BJ (cell line): ENCODE results near the gene DNM2. TPM values are rescaled to one million over a fixed set of nuclear protein-coding genes. Genes with fewer than 3 reads are reported as not detected.

Source experiments
- CTCF ChIA-PET: fragments of 350-600 bp; formaldehyde crosslinking; extraction: SDS; loops from one replicate; lab custom pipeline; 2021; ENCODE audit warnings: antibody characterized with exemption, inconsistent platforms; lab: Yijun Ruan, JAX
- POLR2A ChIA-PET: fragments of 300-600 bp; sonication (Branson Sonifier 250); formaldehyde crosslinking; extraction: SDS; loops from one replicate; lab custom pipeline; 2021; ENCODE audit warnings: antibody characterized with exemption; lab: Charles Lee
- DNase-seq: peaks from one replicate; pipeline ENCODE4 v3.0.0-alpha.2; 2011; ENCODE audit warnings: low read depth
- H3K27me3 ChIP-seq: 2 replicates; pipeline ENCODE4 v1.6.0; 2011; ENCODE audit warnings: low read length; ENCODE audit not compliant: control insufficient read depth, insufficient read depth
- H3K36me3 ChIP-seq: 2 replicates; pipeline ENCODE4 v1.5.1; 2011; ENCODE audit warnings: low read length; ENCODE audit not compliant: control insufficient read depth, insufficient read depth
- H3K4me3 ChIP-seq: 2 replicates; pipeline ENCODE4 v1.5.1; 2011; ENCODE audit warnings: low read depth, mild to moderate bottlenecking, control low read depth, low read length
- polyA plus RNA-seq: library from polyadenylated mRNA; depleted of rRNA; stranded (reverse); fragments of >200 nt; gene quantifications from 2 replicates; pipeline ENCODE4 v1.2.3, GENCODE V29; 2011
- TF ChIP-seq, protein P1 (sequence below): IDR thresholded peaks from 2 replicates; pipeline ENCODE4 v1.5.1; 2011; ENCODE audit warnings: low read depth, mild to moderate bottlenecking, control low read depth, inconsistent platforms, low read length, moderate library complexity; ENCODE audit not compliant: insufficient read depth

The DNM2 gene
- polyA plus RNA-seq, 1 experiment = 64.2 TPM

DNA sequence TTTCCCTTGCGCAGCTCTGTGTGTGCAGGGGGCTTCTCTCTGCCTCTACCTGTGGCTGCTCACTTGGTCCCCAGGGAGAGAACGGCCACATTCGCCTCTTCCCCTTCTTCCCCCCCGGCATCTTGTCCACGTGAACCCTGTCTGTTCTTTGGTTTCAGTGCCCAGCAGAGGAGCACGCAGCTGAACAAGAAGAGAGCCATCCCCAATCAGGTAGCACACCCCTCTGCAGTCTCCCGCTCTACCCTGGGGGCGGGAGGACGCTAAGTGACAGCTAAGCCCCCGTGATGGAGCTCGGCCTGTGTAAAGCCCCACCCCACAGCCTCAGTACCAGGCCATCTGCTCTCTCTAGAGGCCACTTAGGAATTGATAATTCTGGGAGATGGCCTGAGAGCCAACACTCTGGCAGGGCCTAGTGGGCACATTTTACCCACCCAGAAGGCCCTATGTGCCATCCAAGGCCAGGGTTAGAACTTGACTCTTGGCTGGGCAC is 87.9 kb downstream of the DNM2 start:
- Histone ChIP-seq H3K36me3 (peaks cover 25% of the 10 kb centered on the region), H3K27me3 (no peaks in the 10 kb centered on the region), H3K4me3 (no peak overlapping the region)
- TF ChIP-seq, protein P1, sequence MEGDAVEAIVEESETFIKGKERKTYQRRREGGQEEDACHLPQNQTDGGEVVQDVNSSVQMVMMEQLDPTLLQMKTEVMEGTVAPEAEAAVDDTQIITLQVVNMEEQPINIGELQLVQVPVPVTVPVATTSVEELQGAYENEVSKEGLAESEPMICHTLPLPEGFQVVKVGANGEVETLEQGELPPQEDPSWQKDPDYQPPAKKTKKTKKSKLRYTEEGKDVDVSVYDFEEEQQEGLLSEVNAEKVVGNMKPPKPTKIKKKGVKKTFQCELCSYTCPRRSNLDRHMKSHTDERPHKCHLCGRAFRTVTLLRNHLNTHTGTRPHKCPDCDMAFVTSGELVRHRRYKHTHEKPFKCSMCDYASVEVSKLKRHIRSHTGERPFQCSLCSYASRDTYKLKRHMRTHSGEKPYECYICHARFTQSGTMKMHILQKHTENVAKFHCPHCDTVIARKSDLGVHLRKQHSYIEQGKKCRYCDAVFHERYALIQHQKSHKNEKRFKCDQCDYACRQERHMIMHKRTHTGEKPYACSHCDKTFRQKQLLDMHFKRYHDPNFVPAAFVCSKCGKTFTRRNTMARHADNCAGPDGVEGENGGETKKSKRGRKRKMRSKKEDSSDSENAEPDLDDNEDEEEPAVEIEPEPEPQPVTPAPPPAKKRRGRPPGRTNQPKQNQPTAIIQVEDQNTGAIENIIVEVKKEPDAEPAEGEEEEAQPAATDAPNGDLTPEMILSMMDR = no peak
- ChIA-PET CTCF (no interaction called here), POLR2A (interaction anchor here (0.6 kb wide), 1 partner anchor 87 kb away, joined by 4 read pairs; no protein-coding TSS in a partner anchor)
- DNase-seq = no peak

DNA sequence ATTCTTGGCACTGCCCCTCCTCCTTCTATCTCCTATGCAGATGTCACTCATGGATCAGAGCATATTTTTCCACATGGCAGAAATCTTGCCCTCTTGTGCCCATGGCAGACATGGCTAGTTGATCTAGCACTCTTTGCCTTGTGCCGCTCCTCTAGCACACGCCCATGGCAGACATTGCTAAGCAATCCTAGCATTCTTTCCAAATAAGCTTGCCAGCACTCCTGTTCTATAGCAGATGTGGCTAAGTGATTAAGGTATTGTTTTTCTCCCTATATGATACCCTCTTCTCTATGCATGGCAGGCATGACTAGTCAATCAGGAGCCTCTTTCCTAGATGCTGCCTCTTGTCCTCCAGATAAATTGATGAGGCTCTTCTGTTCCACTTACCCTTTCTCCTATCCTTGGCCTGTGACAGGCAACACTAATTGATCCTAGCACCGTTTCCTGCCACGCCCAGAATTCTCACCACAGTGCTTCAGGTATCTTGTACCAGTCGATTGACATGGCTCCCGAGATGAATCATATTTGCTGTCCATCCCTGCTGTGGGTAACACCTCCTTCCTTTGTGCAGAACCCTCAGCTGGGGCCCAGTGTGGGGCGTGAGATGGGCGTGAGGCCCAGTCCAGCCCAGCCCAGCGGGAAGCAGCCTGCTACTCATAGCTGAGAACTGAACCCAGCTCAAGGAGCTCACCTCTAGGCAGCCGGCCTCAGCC is 91.2 kb downstream of the DNM2 start:
- Histone ChIP-seq H3K4me3 (no peak overlapping the region), H3K27me3 (no peaks in the 10 kb centered on the region), H3K36me3 (peaks cover 18% of the 10 kb centered on the region)
- TF ChIP-seq, protein P1 = no peak
- no peak for DNase-seq
- ChIA-PET CTCF (interaction anchor here (0.7 kb wide), 1 partner anchor 56 kb away, joined by 3 read pairs; no protein-coding TSS in a partner anchor), POLR2A (no interaction called here)

DNA sequence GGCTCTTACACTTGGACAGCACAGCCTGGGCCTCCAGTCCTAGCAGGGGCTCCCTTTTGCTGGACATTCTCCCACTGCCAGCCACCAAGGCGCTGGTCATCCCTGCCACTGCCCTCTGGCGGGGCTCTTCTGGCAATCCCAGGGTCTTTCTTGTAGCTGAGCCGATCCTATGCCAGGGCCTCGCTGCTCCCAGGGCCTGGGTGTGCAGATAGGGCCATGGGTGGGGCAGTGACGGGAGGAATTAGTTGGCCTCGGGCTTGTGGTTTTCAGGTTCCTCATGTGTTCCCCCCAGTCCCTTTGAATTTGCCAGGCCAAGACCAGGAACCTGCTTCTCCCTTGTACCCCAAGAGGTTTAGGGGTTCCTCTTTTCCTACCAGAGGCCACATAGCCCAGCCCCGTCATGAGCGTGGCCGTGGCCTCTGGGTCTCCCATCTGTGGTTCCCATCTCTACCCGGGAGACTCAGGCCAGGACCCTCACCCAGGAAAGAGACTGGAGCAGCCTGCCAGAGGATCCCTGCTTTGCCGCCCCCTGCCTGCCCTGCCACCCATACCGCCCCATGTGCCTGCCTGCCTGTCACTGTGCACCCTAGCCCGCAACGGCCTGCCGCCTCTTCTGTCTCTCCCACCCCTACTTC is 91.9 kb downstream of the DNM2 start:
- peaks cover 19% of the 10 kb centered on the region for H3K36me3 ChIP-seq
- no peak overlapping the region for H3K4me3 ChIP-seq
- ChIA-PET CTCF (interaction anchor here (0.7 kb wide), 1 partner anchor 57 kb away, joined by 3 read pairs; no protein-coding TSS in a partner anchor), POLR2A (interaction anchor here (0.9 kb wide), 1 partner anchor 26 kb away, joined by 3 read pairs; the partner anchor contains the start of gene TMED1)
- no peak for DNase-seq
- H3K27me3 ChIP-seq = no peaks in the 10 kb centered on the region
- TF ChIP-seq, protein P1 = no peak

DNA sequence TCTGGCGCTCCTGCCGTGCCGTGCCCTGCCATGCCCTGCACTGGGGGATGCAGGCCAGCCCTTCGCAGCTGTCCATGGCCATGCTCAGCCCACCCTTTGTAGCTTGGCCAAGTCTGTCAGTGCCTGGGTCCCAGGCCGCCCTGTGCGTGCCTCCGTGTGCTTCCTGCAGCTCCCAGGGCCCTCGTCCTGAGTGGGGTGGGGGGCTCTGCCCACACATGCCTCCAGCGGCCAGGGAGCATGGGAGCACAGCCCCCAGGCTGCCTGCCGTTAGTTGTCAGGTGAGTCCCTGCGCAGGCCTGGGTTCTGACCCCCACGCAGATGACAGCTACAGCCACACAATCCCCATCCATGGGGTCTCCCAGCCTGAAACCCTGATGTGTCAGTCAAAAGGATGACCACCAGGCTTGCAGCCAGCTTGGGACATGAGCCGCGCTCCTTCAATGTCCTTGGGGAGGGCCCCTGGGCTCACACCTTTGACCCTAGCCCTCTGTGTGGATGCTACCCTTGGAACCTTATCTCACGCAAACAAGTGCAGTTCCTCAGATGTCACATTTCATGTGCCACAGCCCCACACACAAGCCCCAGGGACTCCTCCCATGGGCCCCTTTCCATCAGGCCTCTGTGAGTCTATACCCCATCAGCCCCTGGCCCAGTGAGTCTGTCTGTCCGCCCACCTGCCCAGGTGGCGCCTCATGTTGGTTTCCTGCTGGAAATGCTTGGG is 93.7 kb downstream of the DNM2 start:
- ChIA-PET CTCF (interaction anchor here (1.0 to 1.6 kb wide), 2 partner anchors 25 to 94 kb away, joined by 3 read pairs; partner anchors contain the start of gene TMED1), POLR2A (no interaction called here)
- no peaks in the 10 kb centered on the region for H3K27me3 ChIP-seq
- TF ChIP-seq, protein P1 = no peak
- H3K36me3 ChIP-seq = peaks cover 29% of the 10 kb centered on the region
- no peak for DNase-seq
- H3K4me3 ChIP-seq = no peak overlapping the region
